K562 (cell line): ENCODE results near the gene HDAC3. TPM values are rescaled to one million over a fixed set of nuclear protein-coding genes. Genes with fewer than 3 reads are reported as not detected.

Experiments
- ATAC-seq: fragments of 200-7000 bp; cut with Tn5 transposase; 3 replicates; pipeline ENCODE4 v1.9.1; 2020; ENCODE audit warnings: moderate library complexity
- BruUV-seq: library from RNA; stranded (reverse); fragments of 400-500 nt; replicated peaks from 2 replicates; lab custom pipeline; 2021; lab: Mats Ljungman, UMichigan
- CTCF ChIA-PET: fragments of 300-600 bp; formaldehyde crosslinking; extraction: SDS; loops from one replicate; lab custom pipeline; 2021; ENCODE audit warnings: low intra/inter-chr PET ratio; lab: Yijun Ruan, JAX
- POLR2A ChIA-PET: fragments of 300-600, 350-650 bp; sonication (Branson Sonifier 250); formaldehyde crosslinking; extraction: SDS; loops from one replicate; lab custom pipeline; 2021; ENCODE audit warnings: antibody characterized with exemption, inconsistent platforms; lab: Yijun Ruan, JAX
- DNase-seq, 4 experiments: peaks; one replicate each; pipeline versions ENCODE4 v3.0.0 to v3.0.0-alpha.2; 2011 to 2018; ENCODE audit warnings: low spot score in 3 of 4, mixed read lengths in 3 of 4; ENCODE audit errors: extremely low read depth in 1 of 4
- FAIRE-seq: peaks from 2 replicates; lab custom pipeline; 2011; peaks lifted over from hg19 to GRCh38; lab: Jason Lieb, UNC
- H2AFZ ChIP-seq: 2 replicates; pipeline ENCODE4 v1.6.0; 2011; ENCODE audit warnings: low read depth, low read length, control low read depth, inconsistent platforms
- H3K27ac ChIP-seq: fragments of 200-600 bp; 3 replicates; pipeline ENCODE4 v1.8.0; 2011; ENCODE audit warnings: low read depth, mild to moderate bottlenecking, control low read depth, inconsistent platforms, low read length, moderate library complexity, mixed read lengths; ENCODE audit errors: extremely low read depth
- H3K27me3 ChIP-seq, 2 experiments: fragments of 300-600 bp in 1 of 2; 2 replicates in 1 of 2; 3 replicates in 1 of 2; pipeline versions ENCODE4 v1.6.0 to v1.8.0; 2011; ENCODE audit warnings: inconsistent platforms in 2 of 2, low read length in 2 of 2, mild to moderate bottlenecking in 1 of 2, mixed read lengths in 1 of 2, moderate library complexity in 1 of 2; ENCODE audit not compliant: control insufficient read depth in 2 of 2, insufficient read depth in 2 of 2
- H3K36me3 ChIP-seq: fragments of 300-600 bp; 3 replicates; pipeline ENCODE4 v1.8.0; 2011; ENCODE audit warnings: mild to moderate bottlenecking, low read length, inconsistent platforms; ENCODE audit not compliant: control insufficient read depth, insufficient read depth
- H3K4me1 ChIP-seq, 2 experiments: fragments of 200-600 bp in 1 of 2; replicated peaks in 1 of 2; 2 replicates in 1 of 2; 3 replicates in 1 of 2; pipeline versions ENCODE4 v1.5.1 to v1.8.0; 2011; ENCODE audit warnings: inconsistent platforms in 2 of 2, low read length in 2 of 2, mild to moderate bottlenecking in 1 of 2, mixed read lengths in 1 of 2, moderate library complexity in 1 of 2; ENCODE audit not compliant: control insufficient read depth in 2 of 2, insufficient read depth in 2 of 2
- H3K4me2 ChIP-seq: 2 replicates; pipeline ENCODE4 v1.6.1; 2011; ENCODE audit warnings: low read length, control low read depth, inconsistent platforms, mixed read lengths; ENCODE audit not compliant: insufficient read depth
- H3K4me3 ChIP-seq: fragments of 200-600 bp; sonication (generic), shearing (Covaris generic); 2 replicates; pipeline ENCODE4 v1.5.1; 2016; ENCODE audit warnings: control low read depth, inconsistent platforms
- H3K79me2 ChIP-seq: fragments of 200-600 bp; 3 replicates; pipeline ENCODE4 v1.8.0; 2011; ENCODE audit warnings: low read length, inconsistent platforms; ENCODE audit not compliant: control insufficient read depth, insufficient read depth
- H3K9ac ChIP-seq, 2 experiments: 2 replicates each; pipeline versions ENCODE4 v1.6.0 to v1.6.1; 2011; ENCODE audit warnings: low read depth in 2 of 2, low read length in 2 of 2, control low read depth in 1 of 2, inconsistent platforms in 1 of 2, mild to moderate bottlenecking in 1 of 2, mixed read lengths in 1 of 2; ENCODE audit not compliant: insufficient read depth in 1 of 2
- H3K9me1 ChIP-seq: one replicate; pipeline ENCODE4 v1.6.0; 2011; ENCODE audit warnings: inconsistent platforms, mild to moderate bottlenecking, low read length, moderate library complexity; ENCODE audit not compliant: control insufficient read depth, insufficient read depth
- H3K9me3 ChIP-seq: replicated peaks from 2 replicates; pipeline ENCODE4 v1.5.1; 2011; ENCODE audit warnings: low read depth, low read length, inconsistent platforms; ENCODE audit not compliant: control insufficient read depth, insufficient read depth
- H4K20me1 ChIP-seq: replicated peaks from 2 replicates; pipeline ENCODE4 v1.6.1; 2011; ENCODE audit warnings: low read length, inconsistent platforms, mixed read lengths; ENCODE audit not compliant: control insufficient read depth, insufficient read depth
- CEBPB ChIP-seq: fragments of 450-650 bp; IDR thresholded peaks from 2 replicates; pipeline ENCODE4 v1.6.1; 2016; ENCODE audit warnings: missing genetic modification characterization, missing compliant biosample characterization
- MAFK ChIP-seq: IDR thresholded peaks from 2 replicates; pipeline ENCODE4 v1.6.1; 2011; ENCODE audit warnings: low read length, improper control_type of control experiment
- MTA2 ChIP-seq: fragments of 450-650 bp; IDR thresholded peaks from 2 replicates; pipeline ENCODE4 v1.6.1; 2016; ENCODE audit warnings: low read depth
- PKNOX1 ChIP-seq: fragments of 450-650 bp; IDR thresholded peaks from 2 replicates; pipeline ENCODE4 v1.6.1; 2016
- SMC3 ChIP-seq: conservative IDR thresholded peaks from 2 replicates; pipeline ENCODE4 v1.6.1; 2011; ENCODE audit warnings: low read depth, low read length, improper control_type of control experiment; ENCODE audit not compliant: insufficient read depth
- TAF7 ChIP-seq: fragments of 450-650 bp; IDR thresholded peaks from 2 replicates; pipeline ENCODE4 v1.6.1; 2016; ENCODE audit warnings: missing genetic modification characterization, missing compliant biosample characterization
- ZNF609 ChIP-seq: sonication (generic); formaldehyde crosslinking; IDR thresholded peaks from 2 replicates; pipeline ENCODE4 v1.8.1; 2023; ENCODE audit warnings: missing genetic modification reagents, mild to moderate bottlenecking, borderline replicate concordance
- ZNF696 ChIP-seq: fragments of 250-450 bp; sonication (Bioruptor Pico); conservative IDR thresholded peaks from 2 replicates; pipeline ENCODE4 v1.4.0; 2020; ENCODE audit warnings: mild to moderate bottlenecking, moderate library complexity
- WGBS: fragments of 100-300 bp; shearing (Covaris generic); methylation state at CpG from one replicate; pipeline ENCODE4 v1.1.6; 2016; ENCODE audit warnings: low coverage, mixed read lengths; ENCODE audit not compliant: insufficient coverage; ENCODE audit errors: missing lambda C conversion rate; 5-methylcytosine and 5-hydroxymethylcytosine counted together
- in situ Hi-C: fragments of 300-500 bp; cut with MboI; formaldehyde crosslinking; loops from 4 replicates; pipeline ENCODE4 v1.15.0; 2018; ENCODE audit warnings: inconsistent platforms, mixed read lengths
- intact Hi-C: fragments of 100-400 bp; cut with micrococcal nuclease; formaldehyde crosslinking; loops from 2 replicates; pipeline ENCODE4 v1.14.2; 2022
- polyA plus RNA-seq, 8 experiments: library from polyadenylated mRNA; depleted of rRNA in 4 of 8; stranded (reverse) in 5 of 8; unstranded in 3 of 8; fragments of >200 nt; fragmentation: Nextera tagmentation in 2 of 8; fragmentation: Illumina TruSeq in 1 of 8; extraction: Ambion mirVana in 2 of 8; extraction: Trizol in 1 of 8; gene quantifications; 2 replicates each; pipeline versions ENCODE4 v1.2.1 to v1.2.3, GENCODE V29; 2011 to 2014; ENCODE audit warnings: inconsistent platforms in 1 of 8, missing spikeins in 1 of 8
- total RNA-seq, 7 experiments: library from RNA; depleted of rRNA in 6 of 7; stranded (reverse); fragments of >200 nt in 6 of 7; fragmentation: Illumina TruSeq in 2 of 7; extraction: Trizol in 2 of 7; gene quantifications; 2 replicates each; pipeline versions ENCODE4 v1.2.1 to v1.2.3, GENCODE V29; 2011 to 2021; ENCODE audit warnings: low replicate concordance in 1 of 7
- TF ChIP-seq, protein P1 (sequence below), 3 experiments: fragments of 200-800 bp in 1 of 3; fragments of 250-450 bp in 1 of 3; fragments of 450-650 bp in 1 of 3; sonication (Bioruptor Pico) in 1 of 3; sonication (Bioruptor generic) in 1 of 3; formaldehyde crosslinking in 1 of 3; IDR thresholded peaks; 2 replicates each; pipeline versions ENCODE4 v1.6.1 to v1.8.0; 2016 to 2022; ENCODE audit warnings: mild to moderate bottlenecking in 2 of 3, missing genetic modification characterization in 2 of 3, missing compliant biosample characterization in 1 of 3, moderate library complexity in 1 of 3

The HDAC3 gene
- total and polyA plus RNA-seq, 9 of the 15 experiments (the other 6 are each of a cell fraction or from before 2014, with no cell fraction given), result 89.7 to 191 (median 119) TPM

DNA sequence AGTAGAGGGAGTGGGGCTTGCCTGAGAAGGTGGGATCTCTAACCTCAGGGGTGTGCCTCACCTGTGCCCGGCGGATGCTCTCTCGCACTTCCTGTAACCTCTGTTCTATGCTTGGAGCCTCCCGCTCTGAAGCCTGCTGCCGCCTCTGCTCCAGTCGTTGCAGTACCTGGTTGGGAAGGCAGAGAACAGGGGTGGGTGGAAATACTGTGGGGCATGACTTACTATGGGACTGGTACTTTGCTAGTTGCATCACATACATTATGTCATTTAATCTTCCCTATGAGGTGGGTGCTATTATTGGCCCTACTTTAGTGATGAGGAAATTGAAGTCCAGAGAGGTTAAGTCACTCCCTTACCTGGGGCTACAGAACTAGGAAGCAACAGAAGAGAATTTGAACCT lies 9.4 kb upstream of the HDAC3 start (continued):
- TF ChIP-seq, protein P1, sequence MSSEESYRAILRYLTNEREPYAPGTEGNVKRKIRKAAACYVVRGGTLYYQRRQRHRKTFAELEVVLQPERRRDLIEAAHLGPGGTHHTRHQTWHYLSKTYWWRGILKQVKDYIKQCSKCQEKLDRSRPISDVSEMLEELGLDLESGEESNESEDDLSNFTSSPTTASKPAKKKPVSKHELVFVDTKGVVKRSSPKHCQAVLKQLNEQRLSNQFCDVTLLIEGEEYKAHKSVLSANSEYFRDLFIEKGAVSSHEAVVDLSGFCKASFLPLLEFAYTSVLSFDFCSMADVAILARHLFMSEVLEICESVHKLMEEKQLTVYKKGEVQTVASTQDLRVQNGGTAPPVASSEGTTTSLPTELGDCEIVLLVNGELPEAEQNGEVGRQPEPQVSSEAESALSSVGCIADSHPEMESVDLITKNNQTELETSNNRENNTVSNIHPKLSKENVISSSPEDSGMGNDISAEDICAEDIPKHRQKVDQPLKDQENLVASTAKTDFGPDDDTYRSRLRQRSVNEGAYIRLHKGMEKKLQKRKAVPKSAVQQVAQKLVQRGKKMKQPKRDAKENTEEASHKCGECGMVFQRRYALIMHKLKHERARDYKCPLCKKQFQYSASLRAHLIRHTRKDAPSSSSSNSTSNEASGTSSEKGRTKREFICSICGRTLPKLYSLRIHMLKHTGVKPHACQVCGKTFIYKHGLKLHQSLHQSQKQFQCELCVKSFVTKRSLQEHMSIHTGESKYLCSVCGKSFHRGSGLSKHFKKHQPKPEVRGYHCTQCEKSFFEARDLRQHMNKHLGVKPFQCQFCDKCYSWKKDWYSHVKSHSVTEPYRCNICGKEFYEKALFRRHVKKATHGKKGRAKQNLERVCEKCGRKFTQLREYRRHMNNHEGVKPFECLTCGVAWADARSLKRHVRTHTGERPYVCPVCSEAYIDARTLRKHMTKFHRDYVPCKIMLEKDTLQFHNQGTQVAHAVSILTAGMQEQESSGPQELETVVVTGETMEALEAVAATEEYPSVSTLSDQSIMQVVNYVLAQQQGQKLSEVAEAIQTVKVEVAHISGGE (CRISPR knock-in tag; IDR thresholded peaks at IDR 0.05), result no peak
- no peak for TF ChIP-seq TAF7

DNA sequence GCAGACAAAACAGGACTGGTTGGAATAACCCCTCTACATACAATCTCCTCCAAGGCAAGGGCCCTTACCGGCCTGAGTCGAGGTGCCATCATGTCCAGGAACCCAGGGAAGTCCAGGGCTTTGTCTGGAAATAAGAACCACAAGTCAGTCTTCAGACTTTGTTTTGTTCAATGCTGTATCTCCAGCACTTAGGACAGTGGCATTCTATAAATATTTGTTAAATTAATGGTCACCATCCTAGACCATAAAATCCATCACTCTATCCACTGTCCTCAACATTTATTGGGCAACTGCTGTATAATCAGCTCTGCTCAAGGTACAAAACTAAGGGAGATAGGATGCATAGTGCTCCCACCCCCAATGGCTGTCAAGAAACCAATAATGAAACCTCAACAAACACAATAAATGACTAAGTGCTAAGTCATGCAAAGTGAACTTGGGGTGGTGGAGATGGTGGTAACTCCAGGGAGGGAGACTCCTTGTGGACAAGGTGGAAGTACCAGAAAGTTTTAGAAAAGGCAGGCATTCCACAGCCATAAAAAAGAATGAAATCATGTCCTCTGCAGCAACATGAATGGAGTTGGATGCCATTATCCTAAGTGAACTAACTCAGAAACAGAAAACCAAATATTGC lies 5.1 kb upstream of the HDAC3 start:
- BruUV-seq, result no TSS peak
- in situ Hi-C loops (no loop called here), intact Hi-C loops (no loop called here)
- DNase-seq (peak; percentile 56 to 79 (median 68)), FAIRE-seq (peak; percentile 82), ATAC-seq (peak; percentile 52)
- H3K79me2 ChIP-seq, result peaks cover 21% of the 10 kb centered on the region; the same call in 2 of the 3 replicates
- H3K9ac ChIP-seq, result no peak overlapping the region
- WGBS, result 56% methylated on average over 2 of the region's 2 CpGs
- H2AFZ ChIP-seq, result no peak overlapping the region
- ChIA-PET CTCF (interaction anchor here (1.9 kb wide), 1 partner anchor 50 kb away, joined by 5 read pairs; no protein-coding TSS in a partner anchor), POLR2A (interaction anchor here (1.9 kb wide), 1 partner anchor 10 kb away, joined by 7 read pairs; the partner anchor contains the start of gene FCHSD1)
- H3K9me1 ChIP-seq, result peaks cover 9% of the 10 kb centered on the region
- peaks cover 20 to 42% of the 10 kb centered on the region in 2 experiments for H3K4me1 ChIP-seq
- peaks cover 64% of the 10 kb centered on the region; the same call in 2 of the 3 replicates for H3K36me3 ChIP-seq
- H4K20me1 ChIP-seq, result peaks cover 4% of the 10 kb centered on the region; the same call in 1 of the 2 replicates
- H3K4me3 ChIP-seq, result no peak overlapping the region
- H3K27ac ChIP-seq, result peak overlapping the region; percentile 38
- no peak overlapping the region for H3K4me2 ChIP-seq
- no peaks in the 10 kb centered on the region for H3K27me3 ChIP-seq
- H3K9me3 ChIP-seq, result no peaks in the 10 kb centered on the region
- TF ChIP-seq PKNOX1, result no peak
- no peak for TF ChIP-seq MTA2
- TF ChIP-seq ZNF609 (CRISPR knock-in tag), result no peak
- TF ChIP-seq CEBPB (tag), result 0 out of 2 replicates have a peak, but pooled peaks have one; percentile 17
- TF ChIP-seq ZNF696 (CRISPR knock-in tag), result no peak
- peak; percentile 40; the same call in 1 of the 2 replicates for TF ChIP-seq SMC3
- peak; percentile 88 for TF ChIP-seq MAFK
